PC-9 (cell line): ENCODE data around the gene TNS4. TPM values are rescaled to one million over a fixed set of nuclear protein-coding genes. Genes with fewer than 3 reads are reported as not detected.

Source experiments
- BruUV-seq: library from RNA; stranded (reverse); fragments of 400-500 nt; replicated peaks from 2 replicates; lab custom pipeline; 2021; lab: Mats Ljungman, UMichigan
- CTCF ChIA-PET: fragments of 300-600 bp; sonication (Branson Sonifier 250); formaldehyde crosslinking; loops from one replicate; lab custom pipeline; 2022; ENCODE audit warnings: antibody characterized with exemption; lab: Charles Lee
- POLR2A ChIA-PET: fragments of 300-600 bp; sonication (Branson Sonifier 250); formaldehyde crosslinking; loops from one replicate; lab custom pipeline; 2022; ENCODE audit warnings: antibody characterized with exemption; ENCODE audit not compliant: unreplicated experiment; lab: Charles Lee
- DNase-seq, 2 experiments: peaks; one replicate each; pipeline versions ENCODE4 v3.0.0 to v3.0.0-alpha.2; 2015 to 2022; ENCODE audit warnings: mixed read lengths in 1 of 2
- H2AFZ ChIP-seq: fragments of 200-600 bp; sonication (generic); 2 replicates; pipeline ENCODE4 v1.8.1; 2017; ENCODE audit warnings: antibody characterized with exemption
- H3F3A ChIP-seq: fragments of 200-600 bp; sonication (generic); 2 replicates; pipeline ENCODE4 v1.8.1; 2017; ENCODE audit warnings: antibody characterized with exemption, mild to moderate bottlenecking, low read depth; ENCODE audit not compliant: insufficient read depth
- H3K27ac ChIP-seq: fragments of 200-600 bp; sonication (generic); 2 replicates; pipeline ENCODE4 v1.6.1; 2016; ENCODE audit warnings: mixed run types
- H3K27me3 ChIP-seq: fragments of 200-600 bp; sonication (generic); 2 replicates; pipeline ENCODE4 v1.6.1; 2016; ENCODE audit warnings: low read depth, mixed run types; ENCODE audit not compliant: insufficient read depth
- H3K36me3 ChIP-seq: fragments of 200-600 bp; sonication (generic); 2 replicates; pipeline ENCODE4 v1.6.1; 2016; ENCODE audit warnings: low read depth, mixed run types
- H3K4me1 ChIP-seq: fragments of 200-600 bp; sonication (generic); replicated peaks from 2 replicates; pipeline ENCODE4 v1.6.1; 2016; ENCODE audit warnings: mixed run types; ENCODE audit not compliant: insufficient read depth
- H3K4me2 ChIP-seq: fragments of 200-600 bp; sonication (generic); 2 replicates; pipeline ENCODE4 v1.6.1; 2017; ENCODE audit warnings: mixed run types
- H3K4me3 ChIP-seq: fragments of 200-600 bp; sonication (generic); 2 replicates; pipeline ENCODE4 v1.6.1; 2016; ENCODE audit warnings: mixed run types
- H3K79me2 ChIP-seq: fragments of 200-600 bp; sonication (generic); 2 replicates; pipeline ENCODE4 v1.6.1; 2017; ENCODE audit warnings: low read depth, mixed run types
- H3K9me2 ChIP-seq: fragments of 200-600 bp; sonication (generic); 2 replicates; pipeline ENCODE4 v1.8.1; 2017; ENCODE audit warnings: mild to moderate bottlenecking; ENCODE audit not compliant: insufficient read depth
- H3K9me3 ChIP-seq: fragments of 200-600 bp; sonication (generic); 2 replicates; pipeline ENCODE4 v1.8.1; 2016; ENCODE audit warnings: low read depth; ENCODE audit not compliant: insufficient read depth
- H4K20me1 ChIP-seq: fragments of 200-600 bp; sonication (generic); 2 replicates; pipeline ENCODE4 v1.8.1; 2017; ENCODE audit not compliant: insufficient read depth
- CTCF ChIP-seq: fragments of 200-600 bp; sonication (generic); conservative IDR thresholded peaks from 2 replicates; pipeline ENCODE4 v1.6.1; 2017; ENCODE audit warnings: mixed run types, antibody characterized with exemption, mild to moderate bottlenecking, moderate library complexity
- EZH2 ChIP-seq: fragments of 200-600 bp; sonication (generic); IDR thresholded peaks from 2 replicates; pipeline ENCODE4 v1.8.0; 2017; ENCODE audit warnings: antibody characterized with exemption, low read depth
- intact Hi-C: fragments of 100-400 bp; cut with micrococcal nuclease; formaldehyde crosslinking; loops from one replicate; pipeline ENCODE4 v1.10.0; 2022; ENCODE audit not compliant: unreplicated experiment
- total RNA-seq: library from RNA; stranded (reverse); gene quantifications from 2 replicates; pipeline ENCODE4 v1.2.3, GENCODE V29; 2021

The TNS4 gene
- total RNA-seq, 1 experiment from 2014 or later: 17.4 TPM

GRCh38 chr17:40427002-40427491, 74.4 kb downstream of the TNS4 start:
- H2AFZ ChIP-seq: no peak overlapping the region
- no peaks in the 10 kb centered on the region for H3K79me2 ChIP-seq
- ChIA-PET POLR2A (no interaction called here), CTCF (no interaction called here)
- no peak for TF ChIP-seq CTCF
- no peak for TF ChIP-seq EZH2
- no TSS peak for BruUV-seq
- peaks cover 12% of the 10 kb centered on the region for H3K4me1 ChIP-seq
- H3K9me2 ChIP-seq: no peaks in the 10 kb centered on the region
- H3K4me2 ChIP-seq: no peak overlapping the region
- H3K4me3 ChIP-seq: no peak overlapping the region
- DNase-seq: no peak
- H4K20me1 ChIP-seq: no peaks in the 10 kb centered on the region
- H3K36me3 ChIP-seq: no peaks in the 10 kb centered on the region
- no peaks in the 10 kb centered on the region for H3K27me3 ChIP-seq
- no peak overlapping the region for H3K27ac ChIP-seq
- intact Hi-C loops: no loop called here
- no peaks in the 10 kb centered on the region for H3K9me3 ChIP-seq
- peaks cover 15% of the 10 kb centered on the region; the same call in 1 of the 2 replicates for H3F3A ChIP-seq

Other genes with a start within 250 kb of the TNS4 start
- 37.8 and 44.9 TPM in 2 replicates for gene CDC6, start 213.7 kb downstream of the TNS4 start, total RNA-seq
- 21.5 and 21.8 TPM in 2 replicates for gene RARA, start 192.4 kb downstream of the TNS4 start, total RNA-seq
- gene GJD3, start 136.9 kb downstream of the TNS4 start, total RNA-seq: not detected in 2 replicates
- gene TOP2A, start 83.7 kb downstream of the TNS4 start, total RNA-seq: 156 and 235 TPM in 2 replicates
- 138 and 211 TPM in 2 replicates for gene IGFBP4, start 58.2 kb downstream of the TNS4 start, total RNA-seq
- gene CCR7, start 63.8 kb upstream of the TNS4 start, total RNA-seq: not detected in 2 replicates
- gene SMARCE1, start 146.2 kb upstream of the TNS4 start, total RNA-seq: 75.0 and 90.8 TPM in 2 replicates
- gene KRT222, start 163.6 kb upstream of the TNS4 start, total RNA-seq: not detected in 2 replicates
- gene KRT24, start 202.1 kb upstream of the TNS4 start, total RNA-seq: not detected in 2 replicates